Erythroblast (primary cell): Measurements from ENCODE around the gene RIC8B.

Experiments
- GATA1 ChIP-seq: IDR thresholded peaks from 2 replicates; pipeline ENCODE4 v1.6.1; 2011; ENCODE audit warnings: low read depth, mild to moderate bottlenecking, control low read depth, low read length, moderate library complexity
- POLR2A ChIP-seq: IDR thresholded peaks from 2 replicates; pipeline ENCODE4 v1.6.1; 2011; ENCODE audit warnings: mild to moderate bottlenecking, low read length

DNA sequence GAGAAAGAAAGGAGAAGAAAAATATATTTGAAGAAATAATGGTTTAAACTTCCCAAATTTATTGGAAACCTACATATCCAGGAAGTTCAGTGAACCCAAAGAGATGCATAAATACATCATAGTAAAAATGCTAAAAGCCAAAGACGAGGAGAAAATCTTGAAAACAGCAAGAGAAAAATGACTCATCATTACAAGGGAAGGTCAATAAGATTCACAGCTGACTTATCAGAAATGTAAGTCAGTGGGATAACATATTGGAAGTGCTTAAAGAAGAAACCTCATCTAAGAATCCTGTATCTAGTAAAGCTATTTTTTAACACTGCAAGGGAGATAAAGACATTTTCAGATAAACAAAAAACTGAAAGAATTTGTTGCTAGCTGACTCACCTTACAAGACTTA, 19.9 kb downstream of the RIC8B start:
- TF ChIP-seq POLR2A (no peak), GATA1 (no peak)
